GM19452 (cell line): Measurements from ENCODE around the gene GJD3.
"Not testable (repeated sequence)": the region's sequence is repeated elsewhere in the genome, so short reads cannot be mapped to it uniquely, and the experiment has no call there.

Experiments
- ATAC-seq: cut with Tn5 transposase; IDR thresholded peaks from one replicate; pipeline ENCODE4 v1.9.1; 2021; ENCODE audit not compliant: unreplicated experiment

GJD3 gene

GRCh38 chr17:40364121-40364861 lies at the start of gene GJD3:
TSS of gene GJD3 (minus strand) at chr17:40364737. CDS start at chr17:40363815, 922 bp downstream.
- no peak for ATAC-seq

- ATAC-seq: not testable (repeated sequence)
These were observed 49.8 kb upstream of the GJD3 start for GRCh38 chr17:40414312-40414711.

GRCh38 chr17:40412880-40413279 lies 48.3 kb upstream of the GJD3 start:
- ATAC-seq: no peak

GRCh38 chr17:40411821-40412220 lies 47.3 kb upstream of the GJD3 start:
- no peak for ATAC-seq

- no peak for ATAC-seq
These were observed 45.5 kb upstream of the GJD3 start for GRCh38 chr17:40410082-40410481.

- ATAC-seq: not testable (repeated sequence)
These were observed 45.0 kb upstream of the GJD3 start for GRCh38 chr17:40409540-40409939.

- no peak for ATAC-seq
These were observed 42.9 kb upstream of the GJD3 start for GRCh38 chr17:40407460-40407859.

GRCh38 chr17:40404003-40404402 lies 39.5 kb upstream of the GJD3 start:
- no peak for ATAC-seq

GRCh38 chr17:40402668-40403067 lies 38.1 kb upstream of the GJD3 start:
- ATAC-seq: no peak

GRCh38 chr17:40399185-40399584 lies 34.6 kb upstream of the GJD3 start:
- ATAC-seq: no peak

- ATAC-seq: not testable (repeated sequence)
These were observed 22.0 kb upstream of the GJD3 start for GRCh38 chr17:40386555-40386954.

- ATAC-seq: no peak
These were observed 17.7 kb upstream of the GJD3 start for GRCh38 chr17:40382251-40382650.

- ATAC-seq: no peak
These were observed 14.4 kb upstream of the GJD3 start for GRCh38 chr17:40378966-40379365.

GRCh38 chr17:40377832-40378231 lies 13.3 kb upstream of the GJD3 start:
- no peak for ATAC-seq

GRCh38 chr17:40376541-40376940 lies 12.0 kb upstream of the GJD3 start:
- not testable (repeated sequence) for ATAC-seq

GRCh38 chr17:40375786-40376185 lies 11.2 kb upstream of the GJD3 start:
- not testable (repeated sequence) for ATAC-seq

- no peak for ATAC-seq
These were observed 10.4 kb upstream of the GJD3 start for GRCh38 chr17:40374821-40375498.

- no peak for ATAC-seq
These were observed 9.5 kb upstream of the GJD3 start for GRCh38 chr17:40373999-40374398.

GRCh38 chr17:40373324-40373723 lies 8.8 kb upstream of the GJD3 start:
- ATAC-seq: no peak

- ATAC-seq: not testable (repeated sequence)
These were observed 8.1 kb upstream of the GJD3 start for GRCh38 chr17:40372644-40373043.

GRCh38 chr17:40372031-40372430 lies 7.5 kb upstream of the GJD3 start:
- no peak for ATAC-seq

- no peak for ATAC-seq
These were observed 6.9 kb upstream of the GJD3 start for GRCh38 chr17:40371261-40371929.
